NCI-H446 (cell line): Measurements from ENCODE around the gene CPNE4.

Experiments
- DNase-seq, 2 experiments: peaks; one replicate each; lab custom pipeline; 2025; lab: John Stamatoyannopoulos, UW

CPNE4 gene

DNA sequence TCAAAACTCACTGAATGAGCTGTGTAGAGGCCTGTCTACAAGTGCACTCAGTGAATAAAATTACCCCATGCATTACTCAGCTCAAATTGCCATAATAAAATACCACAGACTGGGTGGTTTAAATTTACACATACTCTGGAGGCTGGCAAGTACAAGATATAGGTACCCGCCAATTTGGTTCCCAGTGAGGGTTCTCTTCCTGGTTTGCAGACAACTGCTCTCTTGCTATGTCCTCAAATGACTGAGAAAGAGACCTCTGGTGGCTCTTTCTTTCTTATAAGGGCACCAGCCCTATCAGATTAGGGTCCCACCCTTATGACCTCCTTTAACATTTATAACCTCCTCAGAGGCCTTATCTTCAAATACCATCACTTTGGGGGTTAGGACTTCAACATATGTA lies 237.0 kb downstream of the CPNE4 start:
- DNase-seq = no peak

DNA sequence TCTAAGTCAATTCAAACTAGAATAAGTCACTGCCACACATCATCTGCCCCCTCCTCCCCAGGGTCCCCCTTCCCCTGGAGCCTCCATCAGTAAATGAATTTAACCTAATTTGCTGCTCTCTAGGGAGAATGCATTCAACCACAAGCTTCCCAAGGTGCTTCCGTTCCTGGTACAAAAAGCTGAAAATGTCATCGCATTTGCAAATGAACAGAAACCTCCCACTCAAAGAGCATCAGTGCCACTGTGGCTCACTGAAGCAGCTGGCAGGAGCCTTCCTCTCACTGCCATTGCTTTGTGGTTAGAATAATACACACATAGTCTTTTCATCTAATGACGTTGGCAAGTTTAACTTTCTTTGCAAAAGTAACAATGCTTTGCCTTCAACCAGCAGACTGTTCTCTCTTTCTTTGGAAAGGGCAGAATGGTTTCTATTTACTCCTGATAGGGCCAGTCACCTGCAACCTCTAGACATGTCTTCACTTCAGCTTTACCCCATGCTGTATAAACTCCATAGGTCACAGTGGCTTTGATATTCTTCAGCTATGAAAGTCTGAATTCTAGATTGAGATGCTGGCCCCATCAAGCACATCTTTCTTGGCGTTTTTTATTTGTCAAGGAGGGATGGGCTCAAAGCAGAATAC lies 238.1 kb downstream of the CPNE4 start:
- no peak for DNase-seq

DNA sequence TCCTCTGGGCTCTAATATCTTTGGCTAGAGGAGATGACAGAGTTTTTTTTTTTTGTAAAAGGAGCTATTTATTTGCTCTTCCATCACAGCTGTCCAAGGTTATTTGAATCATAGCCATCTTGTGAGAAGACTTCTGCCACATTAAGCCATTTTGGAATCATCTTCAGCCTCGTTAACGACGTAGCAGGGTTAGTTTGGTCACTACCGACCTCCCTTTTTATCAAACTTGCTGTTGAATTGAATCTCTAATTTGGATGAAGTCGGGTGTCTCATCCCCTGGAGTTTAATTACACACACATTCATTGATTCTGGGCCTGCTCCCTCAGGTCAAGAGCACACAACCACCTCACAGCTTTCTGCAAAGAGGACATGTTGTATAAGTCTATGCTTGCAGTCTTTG lies 238.7 kb downstream of the CPNE4 start:
- peak in 1 of 2 experiments; percentile 34 for DNase-seq

DNA sequence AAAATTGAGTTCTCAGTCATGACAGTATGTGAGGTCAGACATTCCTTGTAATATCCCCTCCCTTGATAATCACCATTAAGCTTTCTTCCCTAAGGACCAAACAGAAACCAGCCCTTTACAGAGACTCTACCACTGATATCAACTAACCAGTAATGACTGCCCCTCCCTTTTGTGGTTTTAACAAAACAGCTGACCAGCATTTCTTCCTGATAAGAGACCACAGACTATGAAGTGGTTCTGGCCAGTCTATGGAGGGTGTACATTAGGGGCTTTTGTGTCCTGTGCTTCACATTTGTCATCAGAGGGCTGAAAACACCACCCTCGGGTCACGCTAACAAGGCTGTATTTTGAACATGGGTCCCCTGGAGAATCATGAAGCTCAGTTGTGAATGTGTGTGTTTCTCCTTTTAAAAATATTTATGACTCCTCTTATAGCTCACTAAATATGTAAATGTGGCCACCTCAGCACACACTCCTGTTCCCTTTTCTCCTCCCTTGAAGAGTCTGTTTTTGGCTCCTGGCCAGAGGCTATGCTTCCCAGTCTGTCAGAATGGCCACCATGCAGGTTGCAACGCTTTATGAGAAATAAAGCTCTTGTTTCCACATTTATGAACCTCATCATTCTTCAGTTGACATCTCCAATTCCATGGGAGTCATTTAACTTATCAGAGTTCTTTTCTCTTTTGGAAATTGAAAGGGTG lies 239.3 kb downstream of the CPNE4 start:
- DNase-seq = peak in 1 of 2 experiments; percentile 39

DNA sequence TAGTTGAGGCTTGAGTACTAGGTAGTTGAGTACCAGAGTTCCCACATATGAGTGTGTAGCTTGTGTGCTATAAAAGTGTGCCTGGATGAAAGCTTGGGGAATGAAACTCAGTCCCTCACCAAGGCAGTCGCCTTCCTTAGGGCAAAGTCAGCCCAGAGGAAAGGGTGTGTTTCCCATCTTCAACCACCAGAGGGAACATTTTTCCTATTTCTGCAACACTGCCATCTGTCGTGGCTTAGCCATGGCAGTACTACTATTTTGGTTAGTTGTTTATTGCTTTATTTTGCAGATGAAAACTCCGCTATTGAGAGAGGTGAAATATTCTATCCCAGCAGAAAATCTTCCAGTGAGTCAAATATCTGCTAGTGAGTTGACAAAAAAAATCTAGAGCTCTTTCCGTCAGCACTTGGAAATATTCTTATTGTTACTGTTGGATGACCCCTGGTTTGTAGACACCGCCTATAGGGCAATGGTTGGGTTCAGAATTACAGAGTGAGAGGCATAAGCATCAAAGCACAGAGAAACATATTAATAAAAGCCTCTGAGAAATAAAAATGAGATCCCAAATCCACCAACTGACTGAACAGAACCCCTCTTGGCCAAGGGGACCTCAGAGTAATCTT lies 239.9 kb downstream of the CPNE4 start:
- DNase-seq = peak; percentile 50 to 73

DNA sequence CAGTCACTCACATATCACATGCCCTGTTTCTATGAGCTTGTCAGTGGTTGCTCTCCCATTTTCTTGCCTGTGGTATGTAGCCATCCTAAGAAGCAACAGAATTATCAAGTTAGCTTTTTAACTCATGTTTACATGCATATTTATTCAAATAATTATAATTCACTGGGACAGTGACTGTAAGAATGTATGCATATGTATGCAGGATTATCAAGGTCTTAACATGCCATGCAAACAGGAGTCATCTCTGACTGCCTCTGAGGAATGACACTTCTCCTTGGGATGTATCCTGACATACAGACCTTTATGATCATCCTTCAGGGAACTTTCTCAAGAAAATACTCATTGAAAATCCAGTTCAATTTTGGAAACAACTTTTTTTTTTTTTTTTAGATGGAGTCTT lies 240.9 kb downstream of the CPNE4 start:
- DNase-seq = no peak

DNA sequence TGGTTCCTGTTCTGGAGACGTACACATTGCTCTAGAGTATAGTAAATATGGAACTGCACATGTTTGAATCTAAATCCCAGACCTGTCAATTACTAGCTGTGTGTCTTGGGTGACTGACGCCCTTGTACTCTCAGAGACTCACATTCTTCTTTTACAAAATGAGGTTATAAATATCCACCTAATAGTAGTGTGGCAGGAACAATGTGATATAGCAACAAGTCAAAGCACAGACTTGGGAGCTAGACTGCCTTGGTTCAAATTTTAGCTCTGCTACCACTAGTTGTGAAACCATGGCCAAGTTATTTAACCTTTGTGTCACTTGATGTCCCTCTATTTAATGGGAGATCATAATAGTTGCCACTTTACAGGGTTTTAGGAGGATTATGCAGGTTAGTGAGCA lies 245.6 kb downstream of the CPNE4 start:
- DNase-seq = no peak

DNA sequence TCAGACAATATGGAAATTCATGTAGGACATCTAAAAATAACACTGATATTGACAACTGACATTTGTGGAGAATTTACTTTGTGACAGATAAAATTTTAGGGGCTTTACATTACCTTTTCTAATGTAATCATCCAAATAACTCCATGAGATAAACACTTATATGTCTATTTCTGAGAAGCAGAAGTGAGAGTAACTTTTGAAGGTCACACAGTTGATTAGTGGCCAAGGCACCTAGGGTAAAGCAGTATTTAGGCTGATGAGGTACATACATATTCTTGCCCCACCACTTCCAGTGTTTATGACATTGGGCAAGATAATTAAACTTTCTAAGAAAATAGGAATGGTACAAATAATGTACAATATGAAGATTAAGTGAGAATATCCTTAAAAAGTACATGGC lies 248.4 kb downstream of the CPNE4 start:
- DNase-seq = no peak

DNA sequence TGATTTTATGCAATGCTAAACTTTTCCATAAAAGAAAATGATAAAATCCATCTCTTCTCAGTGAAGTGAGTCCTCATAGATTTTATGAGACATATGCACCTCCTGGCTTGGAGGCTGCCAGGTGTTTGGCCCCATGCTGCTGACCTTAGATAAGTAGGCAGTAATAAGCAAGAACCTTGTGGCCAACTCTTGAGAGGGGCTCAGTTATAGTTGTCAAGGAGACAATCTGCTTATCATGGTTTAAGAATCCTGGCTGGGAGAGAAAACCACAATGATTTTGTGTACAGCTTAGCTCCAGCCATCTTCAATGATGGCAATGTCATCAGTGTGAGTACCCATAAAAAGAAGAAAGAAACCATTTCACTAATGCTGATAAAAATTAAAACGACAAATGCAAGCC lies 252.1 kb downstream of the CPNE4 start:
- DNase-seq = no peak

DNA sequence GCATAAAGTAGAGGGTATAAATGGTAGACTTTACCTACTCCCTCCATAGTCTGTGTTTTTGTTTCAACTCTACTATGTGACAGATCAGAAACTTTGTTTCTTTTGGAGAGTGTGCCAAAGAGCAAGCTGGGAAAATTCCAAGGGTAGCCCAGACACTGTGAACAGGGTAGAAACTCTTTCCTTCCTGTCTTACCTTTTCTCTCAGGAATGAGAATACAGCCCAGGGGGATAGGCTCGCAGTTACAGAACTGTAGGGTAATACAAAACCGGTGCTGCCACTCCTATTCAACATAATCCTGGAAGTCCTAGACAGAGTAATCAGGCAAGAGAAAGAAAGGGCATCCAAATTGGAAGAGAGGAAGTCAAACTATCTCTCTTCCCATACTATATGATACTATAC lies 256.3 kb downstream of the CPNE4 start:
- DNase-seq = no peak

DNA sequence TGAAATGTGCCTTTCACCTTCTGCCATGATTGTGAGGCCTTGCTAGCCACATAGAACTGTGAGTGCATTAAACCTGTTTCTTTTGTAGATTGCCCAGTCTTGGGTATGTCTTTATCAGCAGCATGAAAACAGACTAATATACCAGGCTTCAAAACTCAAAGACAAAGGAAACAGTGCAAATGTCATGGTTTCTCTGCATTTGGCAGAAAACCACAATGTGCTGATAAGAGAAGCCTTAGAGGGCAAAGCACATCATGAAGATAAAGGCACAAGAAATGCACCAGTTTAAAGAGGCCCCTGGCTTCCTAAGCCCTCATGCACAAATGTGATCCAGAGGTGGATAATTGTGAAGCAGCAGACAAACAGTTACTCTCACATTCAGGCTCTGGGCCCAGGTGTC lies 259.2 kb downstream of the CPNE4 start:
- DNase-seq = no peak

DNA sequence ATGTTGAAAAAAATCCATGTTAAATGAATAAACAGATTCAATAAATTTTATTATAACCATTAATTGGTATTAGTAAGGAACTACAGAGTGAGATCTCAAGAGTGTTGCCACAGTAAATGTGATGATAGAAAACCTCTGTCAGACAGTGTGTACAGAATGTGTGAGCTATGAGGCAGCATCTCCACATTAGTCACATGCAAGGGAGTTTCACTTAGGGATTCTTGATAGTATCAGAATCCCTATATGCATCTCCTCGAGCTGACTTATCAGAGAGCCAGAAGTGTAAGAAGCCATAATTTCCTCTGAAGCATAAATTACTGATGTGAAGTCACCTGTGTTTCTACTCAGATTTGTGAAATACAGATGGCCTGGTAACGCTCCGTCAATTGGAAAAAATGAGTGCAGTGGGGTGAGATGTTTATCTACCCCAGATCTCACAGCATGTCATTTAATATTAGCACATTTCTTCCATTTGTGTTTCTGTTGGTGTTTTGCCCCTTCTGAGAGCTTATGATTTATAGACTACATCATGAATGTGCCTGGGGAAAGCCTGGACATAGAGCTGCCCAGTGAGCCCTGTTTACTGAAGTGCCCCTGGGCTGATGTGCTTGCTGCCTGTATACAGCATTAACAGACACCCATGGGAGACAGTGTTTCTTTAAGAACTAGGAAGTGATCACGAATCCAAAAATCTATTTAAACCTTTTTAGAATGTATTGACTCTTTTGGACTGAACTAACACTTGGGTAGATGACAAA lies 262.4 kb downstream of the CPNE4 start:
- no peak for DNase-seq

DNA sequence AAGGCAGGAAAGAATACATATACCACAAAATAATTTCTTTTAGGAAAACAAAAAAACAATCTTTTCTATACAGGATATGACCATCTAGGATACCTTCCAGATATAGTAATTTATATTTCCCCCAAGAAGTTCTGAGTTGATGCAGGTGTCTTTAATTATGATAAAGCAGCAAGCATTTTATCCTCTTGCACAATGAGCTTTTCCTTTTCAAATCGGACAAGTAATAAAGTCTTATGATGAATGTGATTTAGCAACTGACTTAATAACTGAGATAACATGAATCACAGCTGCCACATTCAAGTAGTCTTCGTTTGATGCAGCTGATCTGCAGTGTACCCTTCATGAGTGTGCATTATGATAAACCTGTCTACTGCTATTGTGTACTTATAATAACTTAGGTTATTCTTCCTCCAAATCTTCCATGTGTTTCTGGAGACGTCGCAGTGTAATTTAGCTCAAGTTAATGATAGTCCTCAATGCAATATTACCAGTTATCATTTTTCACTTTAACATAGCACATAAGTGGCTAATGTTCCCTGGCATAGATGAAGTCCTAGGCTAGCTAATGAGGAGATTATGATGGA lies 271.7 kb downstream of the CPNE4 start:
- no peak for DNase-seq

DNA sequence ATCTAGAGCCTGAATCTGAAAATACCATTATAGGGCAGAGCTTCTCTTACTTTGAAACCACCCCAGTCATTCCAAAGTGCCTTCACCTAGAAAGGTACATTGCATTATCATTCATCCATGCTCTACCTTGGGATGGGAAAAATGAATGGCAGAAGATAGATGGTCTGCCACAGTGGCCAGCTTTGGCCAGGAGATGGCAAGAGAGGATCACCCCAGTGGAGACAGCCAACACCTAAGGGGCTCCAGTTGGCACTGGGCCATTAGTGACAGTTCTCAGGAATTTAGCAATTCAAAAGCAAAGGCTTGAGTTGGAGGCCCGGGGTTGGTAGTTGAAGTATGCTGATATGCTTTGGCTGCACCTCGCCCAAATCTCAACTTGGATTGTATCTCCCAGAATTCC lies 278.4 kb downstream of the CPNE4 start:
- no peak for DNase-seq

DNA sequence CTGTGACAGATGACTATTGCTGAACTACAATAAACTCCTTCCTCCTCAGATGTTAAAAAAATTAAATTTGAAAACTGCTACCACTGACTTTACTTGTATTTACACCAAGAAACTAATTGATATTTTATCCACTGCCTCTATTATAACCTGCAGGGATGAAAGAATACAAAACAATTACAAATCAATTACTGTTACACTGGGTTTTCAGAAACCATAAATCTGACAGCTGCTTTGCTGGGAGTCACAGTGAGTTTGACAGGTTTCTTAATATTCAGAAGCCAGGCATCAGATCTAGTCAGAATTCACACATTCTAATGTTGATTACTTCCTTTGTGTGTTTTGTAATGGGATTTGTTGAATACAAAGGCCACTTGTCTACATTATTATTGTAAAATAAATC lies 279.4 kb downstream of the CPNE4 start:
- DNase-seq = no peak

DNA sequence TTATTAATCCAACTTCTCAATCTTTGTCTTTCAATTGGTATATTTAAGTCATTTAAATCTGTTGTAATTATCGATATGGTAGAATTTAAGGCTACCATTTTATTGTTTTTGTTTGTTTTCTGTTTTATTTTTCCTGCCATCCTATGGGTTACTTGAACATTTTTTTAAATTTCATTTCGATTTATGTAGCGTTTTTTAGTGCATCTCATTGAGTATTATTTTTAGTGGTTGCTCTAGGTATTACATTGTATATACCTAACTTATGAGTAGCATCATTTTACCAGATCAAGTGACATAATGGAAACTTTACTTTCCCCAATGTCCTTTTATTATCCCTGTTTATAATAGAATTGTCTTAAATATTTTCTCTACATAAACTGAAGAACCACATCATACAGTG lies 284.6 kb downstream of the CPNE4 start:
- DNase-seq = no peak

DNA sequence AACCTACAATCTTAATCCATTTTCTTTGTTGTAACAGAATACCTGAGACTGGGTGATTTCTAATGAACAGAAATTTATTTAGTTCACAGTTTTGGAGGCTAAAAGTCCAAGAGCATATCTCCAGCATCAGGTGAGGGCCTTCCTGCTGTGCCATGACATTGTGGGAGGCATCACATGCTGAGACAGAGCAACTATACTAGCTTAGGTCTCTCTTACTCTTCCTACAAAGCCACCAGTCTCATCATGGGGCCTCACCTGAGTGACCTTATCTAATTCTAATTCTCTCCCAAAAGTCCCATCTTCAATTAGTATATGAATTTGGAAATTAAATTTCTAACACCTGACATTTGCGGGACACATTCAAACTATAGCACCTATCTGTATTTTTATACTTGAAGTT lies 285.0 kb downstream of the CPNE4 start:
- DNase-seq = no peak

DNA sequence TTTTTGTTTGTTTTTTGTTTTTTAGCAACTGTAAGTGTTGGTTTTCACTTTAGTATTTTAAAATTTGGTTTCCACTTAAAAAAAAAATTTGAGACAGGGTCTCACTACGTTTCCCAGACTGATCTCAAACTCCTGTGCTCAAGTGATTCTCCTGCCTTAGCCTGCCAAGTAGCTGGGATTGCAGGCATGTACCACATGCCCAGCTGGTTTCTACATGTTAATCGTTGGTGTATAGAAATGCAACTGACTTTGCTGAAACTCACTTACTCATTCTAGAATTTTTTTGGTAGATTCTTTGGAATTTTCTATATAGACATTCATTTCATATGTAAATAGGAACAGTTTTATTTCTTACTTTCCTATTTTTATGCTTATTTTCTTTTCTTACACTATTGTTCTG lies 287.3 kb downstream of the CPNE4 start:
- no peak for DNase-seq

DNA sequence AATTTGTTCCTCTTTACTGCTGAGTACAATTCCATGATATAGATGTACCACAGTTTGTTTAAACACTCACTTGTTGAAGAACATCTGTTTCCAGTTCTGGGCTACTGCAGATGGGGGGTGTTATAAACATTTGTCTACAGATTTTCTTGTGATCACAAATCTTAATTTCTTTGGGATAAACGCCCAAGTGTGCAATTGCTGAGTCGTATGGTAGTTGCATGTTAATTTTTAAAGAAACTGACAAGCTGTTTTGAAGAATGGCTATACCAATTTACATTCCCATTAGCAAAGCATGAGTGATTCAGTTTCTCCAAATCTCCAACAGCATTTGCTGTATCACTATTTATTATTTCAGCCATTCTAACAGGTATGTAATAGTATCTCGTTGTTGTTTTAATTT lies 290.0 kb downstream of the CPNE4 start:
- DNase-seq = no peak

DNA sequence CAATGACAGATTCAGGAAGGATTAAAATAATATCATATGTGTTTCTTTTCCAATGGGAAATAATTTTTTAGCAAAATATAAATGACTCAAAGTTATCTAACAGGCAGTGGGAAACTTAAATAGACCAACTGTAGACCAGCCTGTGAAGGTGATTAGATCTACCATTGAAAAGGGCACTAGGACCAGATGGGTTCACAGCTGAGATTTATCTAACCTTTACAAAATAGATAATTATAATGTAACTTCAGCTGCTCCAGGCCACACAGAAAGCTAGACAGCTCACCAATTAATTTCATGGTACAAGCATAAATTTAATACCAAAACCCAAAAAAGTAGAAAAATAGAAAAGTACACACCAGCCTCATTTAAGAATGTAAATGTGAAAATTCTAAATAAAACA lies 291.7 kb downstream of the CPNE4 start:
- no peak for DNase-seq

DNA sequence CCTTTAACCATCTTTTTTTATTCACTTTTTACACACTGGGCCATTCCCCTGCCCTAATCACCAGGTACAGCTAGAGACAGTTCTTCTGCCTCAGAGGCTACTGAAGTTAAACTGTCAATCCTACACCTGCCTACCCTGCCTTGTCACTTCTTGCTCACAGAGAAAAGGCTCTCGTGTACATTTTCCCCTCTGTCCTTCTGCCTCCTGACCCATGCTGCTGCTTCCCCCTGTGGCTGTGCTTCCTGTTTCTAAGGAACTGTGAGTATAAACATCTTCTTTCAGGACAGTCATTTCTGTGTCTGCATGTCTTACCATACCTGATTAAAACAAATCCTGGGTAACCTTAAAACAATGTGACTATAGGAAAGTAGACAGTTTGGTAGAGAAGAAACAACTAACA lies 295.6 kb downstream of the CPNE4 start:
- no peak for DNase-seq

DNA sequence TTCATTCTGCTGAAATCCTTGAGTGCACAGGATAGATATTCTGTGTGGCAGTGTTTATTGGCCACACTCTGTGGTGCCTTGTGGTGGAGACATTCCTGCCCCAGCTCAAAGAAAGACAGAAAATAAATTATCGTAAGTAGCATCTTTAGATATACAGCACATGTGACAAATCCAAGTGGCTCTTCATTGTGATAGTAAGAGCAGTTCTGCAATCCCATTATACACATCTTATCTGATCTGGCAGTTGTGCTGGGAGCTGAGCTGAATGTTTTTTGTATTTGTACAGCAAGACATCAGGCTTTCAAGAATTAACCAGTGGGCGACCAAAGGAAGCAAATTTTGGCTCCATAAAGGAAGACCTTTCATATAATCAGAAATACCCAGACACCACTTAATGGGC lies 296.7 kb downstream of the CPNE4 start:
- DNase-seq = no peak

DNA sequence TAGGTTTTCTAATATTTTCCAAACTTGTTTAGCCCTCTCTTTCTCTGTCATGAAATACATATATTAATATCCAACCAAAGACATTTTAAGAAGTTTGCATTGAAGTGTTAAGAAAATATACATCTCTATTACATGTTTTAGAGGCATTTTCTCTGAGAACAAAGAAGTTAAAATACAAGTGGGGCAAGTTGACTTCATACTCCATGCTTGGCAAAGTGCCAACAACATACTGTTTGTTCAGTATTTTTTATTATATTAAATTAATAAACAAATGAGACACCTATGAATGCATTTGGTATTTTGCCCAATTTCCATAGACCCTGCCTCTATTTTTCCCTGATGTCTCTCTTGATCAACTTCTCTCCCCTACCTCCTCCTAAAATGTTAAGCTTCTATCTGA lies 299.3 kb downstream of the CPNE4 start:
- DNase-seq = no peak
